ENCODE results near the gene C3orf18. TPM values are rescaled to one million over a fixed set of nuclear protein-coding genes. Genes with fewer than 3 reads are reported as not detected.
A peak's percentile ranks its signal among the peaks of the same experiment; 100 is the strongest.
"Not testable (repeated sequence)": the region's sequence is repeated elsewhere in the genome, so short reads cannot be mapped to it uniquely, and the experiment has no call there.

Gene C3orf18
- total RNA-seq, 1 donor from 2014 or later: 11.1 TPM

DNA sequence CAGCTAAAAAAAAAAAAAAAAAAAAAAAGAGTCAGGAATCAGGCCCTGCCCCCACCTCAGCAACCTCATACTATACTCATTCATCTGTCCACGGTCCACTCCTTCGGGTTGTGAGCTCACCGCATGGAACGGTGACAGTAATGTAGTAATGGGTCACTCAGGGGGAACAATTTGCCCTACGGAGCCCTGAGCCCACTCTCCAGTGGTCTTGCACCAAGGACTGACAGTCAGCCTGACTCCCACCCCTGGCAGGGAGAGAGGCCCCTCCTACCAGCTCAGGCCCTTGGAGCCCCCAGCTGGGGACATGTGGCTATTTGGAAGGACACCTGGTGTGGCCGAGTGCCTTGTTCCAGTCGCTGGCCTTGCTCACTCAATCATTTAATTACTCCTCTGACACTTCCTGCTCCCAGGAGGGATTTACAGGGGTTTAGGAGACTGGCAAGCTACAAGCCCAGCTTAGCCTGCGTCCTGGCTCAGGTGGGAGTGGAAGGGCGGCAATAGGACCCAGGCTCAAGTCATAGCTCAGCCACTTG, 44.2 kb downstream of the C3orf18 start:
- DNase-seq (ENCODE audit: low read depth): no peak

DNA sequence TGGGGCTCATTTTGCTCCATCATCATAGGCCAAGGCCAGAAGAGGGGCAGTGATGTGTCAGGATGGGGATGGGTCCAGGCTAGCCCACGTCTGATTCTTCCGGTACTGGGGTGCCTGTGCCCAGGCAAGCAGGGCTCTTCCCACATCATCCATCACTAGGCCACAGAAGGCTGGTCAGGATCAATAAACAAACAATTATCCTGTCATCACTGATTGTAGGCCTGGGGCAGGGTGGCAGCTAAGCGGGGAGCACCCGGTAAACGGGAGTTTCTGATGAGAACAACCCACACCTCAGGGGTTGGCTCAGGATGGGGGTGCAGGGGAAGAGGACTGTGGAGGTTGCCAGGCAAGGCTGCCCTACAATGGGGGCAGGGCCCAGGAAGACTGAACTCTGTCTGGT, 46.0 kb downstream of the C3orf18 start:
- DNase-seq (ENCODE audit: low read depth): no peak

DNA sequence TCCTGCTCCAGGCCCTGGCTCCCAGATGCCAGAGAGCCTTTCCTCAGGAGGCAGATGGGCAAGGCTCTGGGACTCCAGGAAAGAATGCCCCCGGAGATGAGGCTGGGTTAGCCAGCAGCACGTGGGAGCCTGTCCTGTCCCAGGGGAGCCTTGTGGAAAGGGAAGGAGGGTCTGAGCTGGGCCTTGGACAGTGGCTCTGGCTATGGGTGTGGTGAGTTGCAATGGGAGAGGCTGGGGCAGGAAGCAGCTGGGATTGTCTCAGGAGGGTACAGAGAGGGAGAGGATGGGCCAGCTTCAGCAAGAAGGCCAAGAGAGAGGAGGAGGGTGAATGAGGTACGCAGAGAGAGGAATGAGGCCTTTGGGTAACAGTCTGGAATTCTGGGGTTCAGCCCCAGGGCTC, 46.7 kb downstream of the C3orf18 start:
- no peak for DNase-seq (ENCODE audit: low read depth)

DNA sequence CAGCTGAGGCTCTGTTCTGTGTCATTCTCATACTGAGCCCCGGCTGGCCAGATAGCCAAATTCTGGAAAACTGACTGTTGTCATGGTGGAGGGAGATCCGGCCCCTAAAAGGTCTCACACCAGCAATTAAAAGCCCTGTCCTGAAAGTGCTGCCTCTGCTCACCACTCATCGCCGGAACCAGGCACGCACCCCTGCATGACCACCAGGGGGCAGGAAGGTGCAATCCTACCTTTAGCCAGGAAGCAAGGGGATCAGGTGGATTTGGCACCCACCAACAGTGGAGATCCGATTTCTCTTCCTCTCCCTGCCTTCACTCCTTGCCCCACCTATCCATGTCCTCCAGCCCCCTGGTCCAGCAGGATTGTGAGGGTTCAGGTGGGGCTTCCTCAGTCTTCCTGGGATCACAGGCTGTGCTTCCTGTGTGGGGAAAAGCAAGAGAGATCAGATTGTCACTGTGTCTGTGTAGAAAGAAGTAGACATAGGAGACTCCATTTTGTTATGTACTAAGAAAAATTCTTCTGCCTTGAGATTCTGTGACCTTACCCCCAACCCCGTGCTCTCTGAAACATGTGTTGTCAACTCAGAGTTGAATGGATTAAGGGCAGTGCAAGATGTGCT, 48.0 kb downstream of the C3orf18 start:
- peak; percentile 38 for DNase-seq (ENCODE audit: low read depth)

DNA sequence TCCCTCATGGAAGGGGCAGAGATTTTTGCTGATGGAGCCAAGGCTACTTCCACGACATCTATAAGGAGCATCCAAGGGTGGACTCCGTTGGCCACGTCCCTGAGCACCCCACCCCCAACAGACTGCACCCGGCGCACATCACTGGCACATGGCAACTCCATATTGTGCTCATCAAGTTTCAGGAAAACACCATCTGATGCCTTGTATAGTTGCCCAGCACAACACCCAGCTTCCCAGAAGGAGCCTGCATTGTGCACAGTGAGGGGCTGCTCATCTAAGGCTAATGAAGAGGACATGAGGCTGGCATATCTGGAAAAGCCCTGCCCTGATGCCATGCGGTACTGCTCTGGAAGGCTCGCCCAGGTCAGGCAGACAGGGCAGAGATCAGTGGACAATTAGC, 49.1 kb downstream of the C3orf18 start:
- no peak for DNase-seq (ENCODE audit: low read depth)

DNA sequence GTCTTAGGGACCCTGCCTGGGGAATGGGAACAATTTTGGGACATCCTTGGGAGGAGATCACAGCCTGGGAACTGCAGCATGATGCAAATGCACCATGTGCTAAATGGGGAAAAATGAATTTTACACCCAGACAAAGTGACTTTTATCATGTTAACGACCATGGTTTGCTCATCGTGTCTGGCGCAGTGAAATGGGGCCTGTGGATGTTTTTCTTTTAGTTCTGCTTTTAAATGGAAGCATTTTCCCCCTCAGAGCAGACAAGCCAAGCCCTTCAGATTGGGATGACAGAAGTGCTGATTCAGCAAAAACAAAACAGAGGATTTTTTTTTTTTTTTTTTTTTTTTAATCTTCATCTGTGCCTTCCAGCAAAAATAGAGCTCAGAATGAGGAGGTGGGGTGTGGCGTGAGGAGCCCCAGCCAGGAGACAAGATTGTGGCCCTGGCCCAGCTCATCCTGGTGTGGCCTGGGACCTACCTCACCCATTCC, 49.8 kb downstream of the C3orf18 start:
- DNase-seq (ENCODE audit: low read depth): no peak

DNA sequence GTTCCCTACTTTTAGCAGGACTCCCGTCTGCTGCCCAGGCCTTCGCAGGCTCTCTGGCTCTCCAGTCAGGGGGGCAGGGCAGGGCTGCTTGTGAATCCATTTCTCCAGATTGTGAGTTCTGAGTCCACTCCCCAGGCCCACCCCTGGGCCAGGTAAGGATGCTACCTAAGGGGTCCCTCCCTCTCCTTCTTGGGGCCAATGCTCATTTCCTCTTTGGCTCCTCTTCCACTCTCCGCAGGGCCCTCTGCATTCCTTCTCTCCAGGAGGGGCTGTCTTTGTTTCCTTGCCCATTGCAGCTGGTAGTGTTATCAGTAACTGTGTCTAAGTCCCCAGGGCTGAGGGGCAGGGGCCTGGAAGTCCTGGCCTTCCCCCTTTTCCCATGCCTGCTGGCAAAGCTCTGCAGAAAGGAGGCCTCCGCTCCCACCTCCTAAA, 51.1 kb downstream of the C3orf18 start:
- no peak for DNase-seq (ENCODE audit: low read depth)

DNA sequence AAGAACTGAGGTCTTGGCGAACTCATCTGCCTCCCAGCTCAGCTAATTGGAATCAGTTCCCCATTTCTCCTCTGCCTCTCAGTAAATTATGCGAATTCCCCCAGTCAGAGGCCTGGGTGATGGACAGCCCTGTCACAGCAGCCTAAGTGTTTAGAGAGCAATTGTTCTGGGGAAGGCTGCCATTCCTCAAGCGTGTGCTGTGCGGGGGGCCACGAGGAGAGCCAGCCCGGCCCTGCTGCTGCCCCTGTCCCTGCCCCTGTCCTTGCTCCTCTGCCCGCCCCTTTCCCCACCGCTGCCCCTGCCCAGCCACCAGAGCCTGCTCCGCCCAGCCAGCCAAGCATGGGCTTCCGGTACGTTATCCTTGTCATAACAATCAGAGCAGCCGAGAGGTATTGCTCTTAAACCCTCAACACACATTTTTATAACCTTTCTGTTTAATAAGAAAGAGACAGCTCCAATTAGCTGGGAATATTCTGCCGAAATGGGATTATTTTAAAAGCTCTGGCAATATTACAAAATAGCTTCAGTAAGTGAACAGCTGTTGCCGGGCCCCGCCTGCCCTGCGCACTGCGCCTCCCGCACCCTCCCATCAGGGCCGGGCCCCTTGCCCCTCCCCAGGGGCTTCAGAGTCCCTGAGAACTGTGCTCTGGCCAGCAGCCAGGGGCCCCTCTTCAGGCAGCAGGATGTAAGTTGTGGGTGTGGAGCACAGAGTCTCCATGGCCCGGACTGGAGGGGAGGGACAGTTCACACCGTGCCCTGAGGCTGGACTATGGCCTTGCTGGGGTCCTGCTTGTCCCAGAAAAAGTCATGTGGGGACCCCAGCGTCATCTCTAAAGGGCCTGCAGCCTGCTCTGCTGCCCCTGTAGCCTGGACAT, 51.7 kb downstream of the C3orf18 start:
- DNase-seq (ENCODE audit: low read depth): no peak

DNA sequence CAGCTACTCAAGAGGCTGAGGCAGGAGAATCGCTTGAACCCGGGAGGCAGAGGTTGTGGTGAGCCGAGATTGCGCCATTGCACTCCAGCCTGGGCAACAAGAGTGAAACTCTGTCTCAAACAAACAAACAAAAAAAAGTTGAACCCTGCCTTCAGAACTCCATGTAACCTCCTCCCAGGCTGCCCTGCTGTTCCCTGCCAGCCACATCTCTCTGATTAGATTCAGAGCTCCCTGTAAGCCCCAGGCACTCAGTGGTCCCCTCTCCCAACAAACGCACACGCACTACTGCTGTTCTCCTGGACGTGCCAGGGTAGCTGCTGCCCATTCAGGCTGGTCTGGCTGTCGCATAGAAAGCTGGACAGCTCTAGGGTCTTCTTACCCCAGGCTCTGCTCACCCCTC, 54.6 kb downstream of the C3orf18 start:
- DNase-seq (ENCODE audit: low read depth): not testable (repeated sequence)

DNA sequence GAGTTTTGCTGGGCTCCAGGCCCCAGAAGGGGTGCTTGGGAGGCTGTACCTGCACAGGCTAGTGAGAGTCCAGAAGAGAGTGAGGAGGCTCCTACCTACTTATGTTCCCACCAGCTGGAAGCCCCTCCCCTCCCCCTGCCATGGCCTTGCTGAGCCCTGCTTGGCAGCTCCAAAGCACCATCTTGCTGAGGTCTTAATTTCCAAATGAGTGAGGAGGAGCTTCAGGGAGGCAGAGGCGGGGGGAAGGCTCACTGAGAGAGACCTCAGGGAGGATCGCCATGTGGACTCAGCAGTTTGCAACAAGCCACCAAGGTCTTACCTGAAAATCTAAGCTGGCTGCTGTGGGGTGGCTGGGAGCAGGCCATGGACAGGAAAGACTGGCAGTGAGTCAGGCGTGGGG, 55.4 kb downstream of the C3orf18 start:
- DNase-seq (ENCODE audit: low read depth): no peak

DNA sequence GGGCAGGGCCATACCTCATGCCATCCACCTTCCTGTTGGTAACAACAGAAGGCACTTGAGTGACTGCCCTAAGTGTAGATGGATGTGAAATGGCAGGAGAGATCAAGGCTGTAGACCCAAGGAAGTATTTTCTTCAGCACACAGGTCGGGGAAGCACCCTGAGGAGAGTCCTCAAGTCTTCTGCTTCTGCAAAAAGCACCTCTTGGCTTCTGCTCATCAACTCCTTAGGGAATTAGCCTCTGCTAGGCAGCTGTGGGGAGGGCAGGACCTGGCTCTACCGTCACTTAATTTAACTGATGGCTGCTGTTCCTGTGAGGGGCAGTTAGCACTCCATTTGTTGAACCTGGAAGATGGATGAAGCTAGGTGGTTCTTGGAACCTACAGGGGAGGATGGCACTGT, 57.2 kb downstream of the C3orf18 start:
- DNase-seq (ENCODE audit: low read depth): no peak

DNA sequence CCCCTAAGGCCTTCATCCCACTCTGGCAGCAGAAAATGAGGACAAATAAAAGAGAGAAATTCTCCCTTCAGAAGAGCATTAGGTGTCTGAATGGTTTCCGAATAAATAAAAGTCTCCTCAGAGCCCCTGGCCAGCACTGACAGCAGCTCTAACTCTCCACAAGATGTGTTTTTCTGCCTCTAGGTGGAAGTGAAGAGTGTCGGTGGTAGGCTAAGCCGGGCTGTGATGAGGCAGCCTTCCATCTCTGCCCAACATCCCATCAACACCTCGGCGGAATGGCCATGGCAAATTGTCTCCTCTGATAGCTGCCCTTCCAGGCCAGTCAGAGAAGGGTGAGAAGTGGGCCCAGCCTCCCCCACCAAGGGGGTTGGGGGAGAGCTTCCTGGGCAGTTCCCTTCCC, 57.8 kb downstream of the C3orf18 start:
- DNase-seq (ENCODE audit: low read depth): no peak

DNA sequence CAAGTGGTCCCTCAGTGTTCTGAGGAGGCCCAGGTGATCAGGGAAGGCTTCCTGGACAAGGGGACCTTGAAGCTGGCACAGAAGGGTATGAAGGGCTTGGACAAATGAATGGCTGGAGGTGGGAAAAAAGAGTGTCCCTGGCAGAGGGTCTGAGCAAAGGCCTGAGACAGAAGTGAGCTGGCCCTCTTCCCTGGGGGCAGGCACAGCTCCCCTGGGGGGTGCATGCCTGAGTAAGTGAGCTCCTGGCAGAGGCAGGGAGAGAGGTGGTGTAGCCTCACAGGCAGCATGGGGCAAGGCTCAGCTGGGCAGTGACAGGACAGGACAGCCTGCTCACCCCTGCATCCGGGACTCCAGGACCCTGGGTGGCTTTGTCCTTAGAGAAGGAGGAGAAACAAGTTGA, 58.7 kb downstream of the C3orf18 start:
- DNase-seq (ENCODE audit: low read depth): no peak

Other genes starting within 250 kb of the C3orf18 start
- gene HYAL2, start 245.0 kb downstream of the C3orf18 start, total RNA-seq: 82.3 and 127 TPM in 2 replicates
- gene TUSC2, start 239.5 kb downstream of the C3orf18 start, total RNA-seq: 16.0 and 21.2 TPM in 2 replicates
- 14.4 and 17.8 TPM in 2 replicates for gene RASSF1, start 226.9 kb downstream of the C3orf18 start, total RNA-seq
- gene ZMYND10, start 222.0 kb downstream of the C3orf18 start, total RNA-seq: 0.35 and 4.7 TPM in 2 replicates
- 17.1 and 24.5 TPM in 2 replicates for gene NPRL2, start 217.0 kb downstream of the C3orf18 start, total RNA-seq
- gene CYB561D2, start 216.9 kb downstream of the C3orf18 start, total RNA-seq: 31.4 and 45.7 TPM in 2 replicates
- gene TMEM115, start 208.2 kb downstream of the C3orf18 start, total RNA-seq: 32.1 and 64.8 TPM in 2 replicates
- gene CACNA2D2, start 64.1 kb downstream of the C3orf18 start, total RNA-seq: 0.17 and 0.55 TPM in 2 replicates
- gene HEMK1, start 1.8 kb upstream of the C3orf18 start, total RNA-seq: 14.2 and 27.6 TPM in 2 replicates
- gene CISH, start 44.0 kb upstream of the C3orf18 start, total RNA-seq: 1.9 and 6.4 TPM in 2 replicates
- 51.7 and 72.4 TPM in 2 replicates for gene MAPKAPK3, start 49.4 kb upstream of the C3orf18 start, total RNA-seq
- 0.35 and 0.69 TPM in 2 replicates for gene DOCK3, start 107.2 kb upstream of the C3orf18 start, total RNA-seq

Data from renal cortical epithelial cell (primary cell).